Medulla oblongata (tissue), 1 donor: Measurements from ENCODE around the gene AGO1.
"Not testable (repeated sequence)": the region's sequence is repeated elsewhere in the genome, so short reads cannot be mapped to it uniquely, and the experiment has no call there.

Source experiments
- DNase-seq: peaks from one replicate; pipeline ENCODE4 v3.0.0-alpha.2; 2015; ENCODE audit errors: extremely low spot score

AGO1 gene

GRCh38 chr1:35915693-35916092 is 32.7 kb downstream of the AGO1 start:
- no peak for DNase-seq

GRCh38 chr1:35923791-35924221 is 40.8 kb downstream of the AGO1 start:
- DNase-seq, result no peak

- no peak for DNase-seq
Observed at GRCh38 chr1:35924838-35925237, 41.8 kb downstream of the AGO1 start.

GRCh38 chr1:35925741-35926140 is 42.7 kb downstream of the AGO1 start:
- no peak for DNase-seq

- DNase-seq, result no peak
Observed at GRCh38 chr1:35927472-35927871, 44.5 kb downstream of the AGO1 start.

- no peak for DNase-seq
Observed at GRCh38 chr1:35929730-35930592, 47.0 kb downstream of the AGO1 start.

GRCh38 chr1:35930593-35931445 is 47.8 kb downstream of the AGO1 start, which contains the start of gene AGO3:
TSS of gene AGO3 (plus strand) at chr1:35931105. CDS start at chr1:35931427, 322 bp downstream.
- DNase-seq, result peak; percentile 84

GRCh38 chr1:35931446-35932157 is 48.6 kb downstream of the AGO1 start:
- DNase-seq, result no peak

- no peak for DNase-seq
Observed at GRCh38 chr1:35932158-35932636, 49.2 kb downstream of the AGO1 start.

- no peak for DNase-seq
Observed at GRCh38 chr1:35932941-35933340, 49.9 kb downstream of the AGO1 start.

- DNase-seq, result no peak
Observed at GRCh38 chr1:35935442-35936388, 52.7 kb downstream of the AGO1 start.

- DNase-seq, result no peak
Observed at GRCh38 chr1:35936838-35937237, 53.8 kb downstream of the AGO1 start.

GRCh38 chr1:35939484-35939883 is 56.5 kb downstream of the AGO1 start:
- no peak for DNase-seq

GRCh38 chr1:35945327-35945726 is 62.3 kb downstream of the AGO1 start:
- DNase-seq, result no peak

- DNase-seq, result no peak
Observed at GRCh38 chr1:35947547-35947946, 64.5 kb downstream of the AGO1 start.

GRCh38 chr1:35958558-35958957 is 75.5 kb downstream of the AGO1 start:
- no peak for DNase-seq

- DNase-seq, result no peak
Observed at GRCh38 chr1:35959304-35959703, 76.3 kb downstream of the AGO1 start.

- no peak for DNase-seq
Observed at GRCh38 chr1:35962952-35963351, 79.9 kb downstream of the AGO1 start.

- not testable (repeated sequence) for DNase-seq
Observed at GRCh38 chr1:35964277-35964676, 81.3 kb downstream of the AGO1 start.

- no peak for DNase-seq
Observed at GRCh38 chr1:35968396-35968795, 85.4 kb downstream of the AGO1 start.

GRCh38 chr1:35971601-35972000 is 88.6 kb downstream of the AGO1 start:
- DNase-seq, result no peak
